HG02840 (cell line): ENCODE results near the gene NRARP.
"Not testable (repeated sequence)": the region's sequence is repeated elsewhere in the genome, so short reads cannot be mapped to it uniquely, and the experiment has no call there.

ENCODE experiments used
- ATAC-seq: cut with Tn5 transposase; IDR thresholded peaks from one replicate; pipeline ENCODE4 v1.9.1; 2021; ENCODE audit warnings: mild to moderate bottlenecking, moderate library complexity, moderate number of reproducible peaks; ENCODE audit not compliant: unreplicated experiment, low FRiP score

NRARP gene

GRCh38 chr9:137266162-137266527 lies 35.9 kb downstream of the NRARP start:
- no peak for ATAC-seq

DNA sequence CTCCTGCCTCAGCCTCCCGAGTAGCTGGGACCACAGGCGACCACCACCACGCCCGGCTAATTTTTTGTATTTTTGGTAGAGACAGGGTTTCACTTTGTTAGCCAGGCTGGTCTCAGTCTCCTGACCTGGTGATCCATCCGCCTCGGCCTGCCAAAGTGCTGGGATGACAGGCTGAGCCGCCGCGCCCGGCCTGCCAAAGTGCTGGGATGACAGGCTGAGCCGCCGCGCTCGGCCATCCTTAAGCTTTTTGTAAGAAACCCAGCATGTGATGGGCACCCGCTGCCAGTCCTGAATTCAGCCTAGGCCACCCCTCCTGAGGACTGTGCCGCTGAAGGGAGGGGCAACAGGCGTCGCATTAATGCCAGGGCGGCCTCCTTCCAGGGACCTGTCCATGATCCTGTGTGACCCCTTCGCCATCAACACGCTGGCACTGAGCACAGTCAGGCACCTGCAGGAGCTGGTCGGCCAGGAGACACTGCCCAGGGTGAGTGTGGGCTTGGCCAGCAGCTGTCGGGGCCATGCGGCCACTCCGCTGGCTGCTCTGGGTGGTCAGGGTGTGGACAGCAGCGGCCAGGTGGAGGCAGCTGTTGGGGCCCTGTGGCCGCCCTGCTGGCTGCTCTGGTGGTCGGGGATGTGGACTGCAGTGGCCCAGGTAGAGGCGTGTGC lies 36.4 kb downstream of the NRARP start:
- ATAC-seq = no peak

DNA sequence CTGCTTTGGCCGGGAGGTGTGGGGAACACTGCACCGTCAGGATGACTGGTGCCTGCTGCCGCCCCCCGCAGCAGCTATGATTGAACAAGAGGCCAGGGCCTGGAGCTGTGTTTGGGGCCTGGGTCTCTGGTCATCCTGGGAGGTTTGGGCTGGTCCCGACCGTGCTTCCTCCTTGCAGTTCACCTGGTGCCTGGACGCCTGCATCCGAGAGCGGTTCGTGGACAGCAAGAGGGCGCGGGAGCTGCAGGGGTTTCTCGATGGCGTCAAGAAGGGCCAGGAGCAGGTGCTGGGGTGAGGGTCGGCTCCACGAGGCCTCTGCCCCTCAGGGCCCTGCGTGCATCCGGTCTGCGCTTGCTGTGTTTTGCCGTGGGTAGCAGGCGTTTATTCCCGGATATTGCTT lies 38.0 kb downstream of the NRARP start:
- no peak for ATAC-seq

DNA sequence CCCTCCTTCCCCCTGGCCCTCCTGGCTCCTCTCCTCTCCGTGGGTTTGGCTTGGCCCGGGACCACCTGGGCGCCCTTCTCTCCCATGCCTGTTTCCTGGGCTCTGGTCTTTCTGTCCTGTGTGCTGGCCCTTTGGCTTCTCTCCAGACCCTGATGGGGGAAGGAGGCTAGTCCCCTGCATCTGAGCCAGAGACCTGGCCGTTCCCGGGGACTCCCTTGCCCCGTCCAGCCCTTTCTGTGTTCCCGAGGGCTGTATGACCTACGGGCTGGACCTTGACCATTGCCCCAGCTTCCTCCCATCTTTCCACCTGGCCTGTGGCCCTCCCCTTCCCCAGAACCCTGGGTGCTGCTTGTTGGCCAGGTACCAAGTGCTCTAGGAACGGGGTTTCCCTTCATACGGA lies 38.6 kb downstream of the NRARP start:
- ATAC-seq = no peak

GRCh38 chr9:137262909-137263285 lies 39.2 kb downstream of the NRARP start:
- no peak for ATAC-seq

GRCh38 chr9:137262173-137262908 lies 39.7 kb downstream of the NRARP start:
- ATAC-seq = not testable (repeated sequence)

DNA sequence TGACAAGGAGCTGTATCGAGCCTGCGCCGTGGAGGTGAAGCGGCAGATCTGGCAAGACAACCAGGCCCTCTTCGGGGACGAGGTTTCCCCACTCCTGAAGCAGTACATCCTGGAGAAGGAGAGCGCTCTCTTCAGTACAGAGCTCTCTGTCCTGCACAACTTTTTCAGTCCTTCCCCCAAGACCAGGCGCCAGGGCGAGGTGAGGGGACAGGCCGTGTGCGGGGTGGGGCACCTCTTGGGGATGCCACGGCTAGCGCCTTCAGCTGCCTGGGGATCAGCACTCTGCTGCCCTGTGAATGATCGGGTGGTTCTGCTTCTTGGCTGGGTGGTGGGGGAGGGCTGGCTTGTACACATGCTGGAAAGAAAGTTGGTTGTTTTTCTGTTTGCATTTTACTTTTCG lies 45.2 kb downstream of the NRARP start:
- no peak for ATAC-seq

- ATAC-seq = no peak
These were observed 45.7 kb downstream of the NRARP start for GRCh38 chr9:137256362-137256761.

GRCh38 chr9:137255448-137256114 lies 46.5 kb downstream of the NRARP start:
- peak; percentile 35 for ATAC-seq

GRCh38 chr9:137254624-137255447 lies 47.2 kb downstream of the NRARP start, which contains the start of gene NELFB:
Gene NELFB, plus strand, starts transcription at chr9:137255327.
- ATAC-seq = peak; percentile 81

GRCh38 chr9:137253717-137254623 lies 48.1 kb downstream of the NRARP start:
- ATAC-seq = no peak

GRCh38 chr9:137252555-137253506 lies 49.2 kb downstream of the NRARP start:
- ATAC-seq = no peak

- ATAC-seq = no peak
These were observed 50.4 kb downstream of the NRARP start for GRCh38 chr9:137251490-137252268.

- ATAC-seq = no peak
These were observed 50.9 kb downstream of the NRARP start, which contains the start of gene STPG3 for GRCh38 chr9:137251194-137251461. Gene STPG3, plus strand, starts transcription at chr9:137251286. Its CDS starts 1 bp downstream, at chr9:137251287.

GRCh38 chr9:137250329-137251193 lies 51.5 kb downstream of the NRARP start:
- no peak for ATAC-seq
